ENCODE data around the gene COMP. TPM values are rescaled to one million over a fixed set of nuclear protein-coding genes. Genes with fewer than 3 reads are reported as not detected.

The COMP gene
- total RNA-seq, 1 experiment from 2014 or later = not detected

- H3K36me3 ChIP-seq (ENCODE audit: control insufficient read depth in 1 of 2, insufficient read depth in 2 of 2, low read length in 2 of 2) = no peaks in the 10 kb centered on the region
- CTCF ChIA-PET = no interaction called here
- H3K4me3 ChIP-seq (replicated peaks in 1 of 2; ENCODE audit: low read depth in 1 of 2, low read length in 2 of 2) = no peak overlapping the region
- RAD21 ChIA-PET (ENCODE audit: low non-redundant PET in 1 of 2, low total read pairs in 2 of 2, uncharacterized antibody in 2 of 2, unreplicated experiment in 2 of 2) = interaction anchor here in 1 of 2 experiments (0.7 kb wide), 1 partner anchor 58 kb away, joined by 3 read pairs; no protein-coding TSS in a partner anchor
- H3K4me2 ChIP-seq (ENCODE audit: low read length) = no peak overlapping the region
- POLR2A ChIA-PET = no interaction called here
- intact Hi-C loops (cut with micrococcal nuclease) = no loop called here
- H3K79me2 ChIP-seq (ENCODE audit: insufficient read depth, low read length) = no peaks in the 10 kb centered on the region
- H2AFZ ChIP-seq (ENCODE audit: low read depth, low read length, poor library complexity, severe bottlenecking) = no peak overlapping the region
- H3K27ac ChIP-seq (ENCODE audit: low read depth, low read length) = no peak overlapping the region
- ATAC-seq (no peak), DNase-seq (ENCODE audit: low read depth, low spot score) (no peak)
- H3K9me3 ChIP-seq (ENCODE audit: control insufficient read depth in 1 of 2, insufficient read depth in 1 of 2, low read depth in 1 of 2, low read length in 2 of 2) = no peaks in the 10 kb centered on the region
- H3K9ac ChIP-seq (ENCODE audit: low read length) = no peak overlapping the region
- H3K9me2 ChIP-seq (ENCODE audit: insufficient read depth) = no peaks in the 10 kb centered on the region
- H3K27me3 ChIP-seq (ENCODE audit: insufficient read depth, low read length) = no peaks in the 10 kb centered on the region
- H3K4me1 ChIP-seq (ENCODE audit: control insufficient read depth in 1 of 2, insufficient read depth in 2 of 2, low read length in 2 of 2) = peaks cover 5 to 10% of the 10 kb centered on the region in 2 experiments; a peak in 1 of 4 replicates
- H4K20me1 ChIP-seq (ENCODE audit: insufficient read depth) = no peaks in the 10 kb centered on the region
- TF ChIP-seq JUND (IDR thresholded peaks at IDR 0.05) (no peak), CBX3 (IDR thresholded peaks at IDR 0.05; ENCODE audit: low read depth) (no peak), TCF7L2 (IDR thresholded peaks at IDR 0.05; ENCODE audit: borderline replicate concordance, extremely low read depth, insufficient read depth, insufficient read length) (no peak), RAD21 (IDR thresholded peaks at IDR 0.05; ENCODE audit: low read depth) (no peak), EZH2 (IDR thresholded peaks at IDR 0.05) (no peak), ZNF274 (IDR thresholded peaks at IDR 0.05; ENCODE audit: low read depth, low read length) (no peak), REST (IDR thresholded peaks at IDR 0.05; ENCODE audit: low read depth) (no peak), ATF3 (IDR thresholded peaks at IDR 0.05) (no peak), ELF1 (IDR thresholded peaks at IDR 0.05; ENCODE audit: borderline replicate concordance, low read depth) (no peak), POLR2A (IDR thresholded peaks at IDR 0.05; ENCODE audit: borderline replicate concordance, extremely low read depth, insufficient read depth, insufficient read length) (no peak), SRF (IDR thresholded peaks at IDR 0.05; ENCODE audit: low read depth) (no peak), EZH2phosphoT487 (IDR thresholded peaks at IDR 0.05; ENCODE audit: borderline replicate concordance) (no peak), MAX (IDR thresholded peaks at IDR 0.05) (no peak), FOSL1 (IDR thresholded peaks at IDR 0.05; ENCODE audit: low read depth) (no peak), YY1 (IDR thresholded peaks at IDR 0.05; ENCODE audit: extremely low read depth, insufficient replicate concordance, low read depth, low read length) (no peak), SP1 (IDR thresholded peaks at IDR 0.05; ENCODE audit: low read depth) (no peak)
- no TSS peak for BruUV-seq (replicated peaks)
Observed at GRCh38 chr19:18794029-18794313, 2.9 kb upstream of the COMP start.

Data from HCT116 (cell line).